Stimulated activated CD4-positive, alpha-beta T cell treated with anti-CD3 and anti-CD28 coated beads, Interleukin-12 subunit alpha, Interleukin-12 subunit beta, amount 100 ng/mL, for 48 hours (primary cell): ENCODE data around the gene MB21D2.
"Not testable (repeated sequence)": the region's sequence is repeated elsewhere in the genome, so short reads cannot be mapped to it uniquely, and the experiment has no call there.

Experiments used
- DNase-seq, 3 donors: peaks; one replicate each; pipeline ENCODE4 v3.0.0-alpha.2; 2020; ENCODE audit warnings: low read depth in 2 of 3, low spot score in 1 of 3

Gene MB21D2

DNA sequence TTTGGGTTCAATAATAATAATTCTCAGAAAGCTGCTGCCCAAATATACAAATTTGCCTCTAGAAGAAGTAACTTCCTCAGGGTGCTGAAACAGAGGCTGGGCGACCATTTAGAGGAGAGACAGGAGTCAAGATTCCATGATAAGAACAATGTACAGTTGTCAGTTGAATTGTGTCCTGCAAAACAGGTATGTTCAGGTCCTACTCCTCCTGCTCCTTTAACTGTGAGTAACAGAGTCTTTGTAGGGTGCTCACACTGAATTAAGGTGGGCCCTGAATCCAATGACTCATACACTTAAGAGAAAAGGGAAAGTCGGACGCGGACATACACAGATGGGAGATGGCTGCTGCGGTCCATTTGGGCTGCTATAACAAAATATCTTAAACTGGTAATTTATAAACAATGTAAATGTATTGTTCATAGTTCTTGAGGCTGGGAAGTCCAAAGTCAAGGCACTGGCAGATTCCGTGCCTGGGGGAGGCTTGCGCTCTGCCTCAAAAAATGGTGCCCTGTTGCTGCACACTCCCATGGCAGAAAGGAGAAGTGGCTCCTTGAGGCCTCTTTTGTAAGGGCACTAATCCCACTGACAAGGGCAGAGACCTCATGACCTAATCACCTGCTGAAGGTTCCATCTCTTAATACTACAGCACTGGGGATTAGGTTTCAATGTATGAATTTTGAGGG, 55.1 kb downstream of the MB21D2 start:
- no peak for DNase-seq

- no peak for DNase-seq
Measured at GRCh38 chr3:192861972-192862371, 55.7 kb downstream of the MB21D2 start.

- DNase-seq = no peak
Measured at GRCh38 chr3:192860454-192860853, 57.2 kb downstream of the MB21D2 start.

- DNase-seq = no peak
Measured at GRCh38 chr3:192858849-192859585, 58.6 kb downstream of the MB21D2 start.

DNA sequence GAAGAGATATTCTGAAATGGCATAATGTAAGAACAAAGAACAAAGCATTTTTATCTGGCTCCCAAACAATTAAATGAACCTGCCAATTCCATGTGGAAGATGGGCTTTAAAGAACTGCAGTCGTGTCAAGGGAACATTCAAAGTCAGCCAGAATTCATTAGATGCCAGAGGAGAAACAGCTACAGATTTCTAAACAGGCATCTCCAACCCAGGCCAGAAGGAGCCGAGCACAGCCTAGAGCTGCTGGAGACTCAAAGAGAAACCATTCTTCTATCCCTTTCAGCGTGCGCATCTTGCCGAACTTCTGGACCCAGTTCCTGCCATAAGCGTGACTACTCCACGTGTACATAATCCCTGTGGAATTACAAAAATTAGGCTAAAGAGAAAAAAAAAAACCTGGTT, 60.4 kb downstream of the MB21D2 start:
- DNase-seq = no peak

GRCh38 chr3:192855434-192855833, 62.2 kb downstream of the MB21D2 start:
- no peak for DNase-seq

DNA sequence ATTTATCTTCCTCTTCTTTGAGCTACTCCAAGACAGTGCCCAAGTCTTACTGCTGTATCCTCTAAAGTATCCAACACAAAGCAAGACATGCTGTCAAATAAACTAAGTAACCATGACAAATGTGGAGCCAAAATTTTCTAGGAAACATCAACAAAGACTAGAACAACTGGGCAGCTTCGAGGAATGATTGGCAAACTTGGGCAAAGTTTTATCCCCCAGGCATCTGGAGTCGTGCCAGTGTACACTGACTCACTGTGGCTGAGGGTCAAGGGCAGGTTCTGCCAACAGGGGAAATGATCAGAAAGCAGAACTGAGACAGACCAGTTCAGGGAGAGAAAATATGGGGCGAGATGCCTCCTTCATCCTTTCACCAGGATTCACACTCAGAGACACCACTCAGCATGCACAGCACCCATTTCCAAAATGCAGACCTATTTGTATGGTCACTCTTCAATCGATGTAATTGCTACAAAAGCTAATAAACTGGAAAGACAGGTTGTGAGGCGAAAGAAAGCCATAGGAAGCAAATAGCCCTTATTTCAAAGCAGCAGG, 65.8 kb downstream of the MB21D2 start:
- no peak for DNase-seq

DNA sequence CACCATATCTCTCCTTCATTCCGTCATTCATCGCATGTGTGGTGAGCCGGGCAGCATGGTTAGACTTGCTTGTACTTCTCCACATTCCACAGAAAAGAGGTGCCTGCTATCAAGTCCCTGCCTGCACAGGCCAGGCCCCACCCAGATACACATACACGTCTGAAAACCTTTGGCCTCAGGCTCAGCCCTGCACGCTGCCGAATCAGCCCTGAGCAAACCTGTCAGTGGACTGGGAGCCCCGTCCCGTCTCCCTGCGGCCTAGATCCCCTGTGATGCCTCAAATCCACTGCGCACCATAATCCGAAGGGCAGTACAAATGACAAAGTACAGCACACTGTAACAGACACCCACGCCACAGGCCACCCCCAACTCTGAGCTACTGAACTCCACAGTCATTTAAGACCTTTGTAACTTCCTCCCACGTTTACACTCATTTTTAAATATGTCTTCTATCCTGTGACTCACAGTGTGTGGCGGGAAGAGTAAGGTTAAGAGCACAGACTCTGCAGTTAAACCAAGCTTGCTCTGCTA, 67.1 kb downstream of the MB21D2 start:
- DNase-seq = peak; percentile 21 to 41 (median 35)

DNA sequence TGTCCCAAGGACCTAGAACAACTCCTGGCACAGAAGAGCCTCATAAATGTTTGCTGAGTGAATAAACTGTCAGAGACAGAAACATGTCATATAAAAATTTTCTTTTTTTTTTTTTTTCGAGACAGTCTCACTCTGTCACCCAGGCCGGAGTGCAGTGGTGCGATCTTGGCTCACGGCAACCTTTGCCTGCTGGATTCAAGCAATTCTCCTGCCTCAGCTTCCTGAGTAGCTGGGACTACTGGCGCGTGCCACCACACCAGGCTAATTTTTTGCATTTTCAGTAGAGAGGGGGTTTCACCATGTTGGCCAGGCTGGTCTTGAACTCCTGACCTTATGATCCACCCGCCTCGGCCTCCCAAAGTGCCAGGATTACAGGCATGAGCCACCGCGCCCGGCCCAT, 67.8 kb downstream of the MB21D2 start:
- not testable (repeated sequence) for DNase-seq

- DNase-seq = no peak
Measured at GRCh38 chr3:192848371-192849233, 69.1 kb downstream of the MB21D2 start.

DNA sequence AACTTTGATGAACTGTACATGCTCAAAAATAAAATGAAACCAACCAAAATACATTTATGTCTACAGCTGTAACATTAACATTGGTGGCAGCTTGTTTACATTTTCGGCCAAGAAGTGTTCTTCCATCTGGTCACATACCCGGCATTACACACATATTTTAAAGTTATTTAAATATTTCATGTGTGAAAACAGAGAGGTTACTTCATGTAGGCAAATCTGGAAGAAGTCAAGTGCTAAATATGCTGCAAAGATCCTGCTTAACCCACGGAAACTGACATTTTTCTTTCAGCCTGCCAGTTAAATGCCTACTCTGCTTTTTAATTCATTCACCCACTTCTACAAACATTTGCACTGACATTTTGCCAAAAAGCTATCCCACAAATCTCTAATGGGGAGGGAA, 69.7 kb downstream of the MB21D2 start:
- no peak for DNase-seq

- DNase-seq = no peak
Measured at GRCh38 chr3:192845526-192845855, 72.2 kb downstream of the MB21D2 start.

GRCh38 chr3:192844836-192845525, 72.7 kb downstream of the MB21D2 start:
- no peak for DNase-seq

- no peak for DNase-seq
Measured at GRCh38 chr3:192844486-192844765, 73.2 kb downstream of the MB21D2 start.

DNA sequence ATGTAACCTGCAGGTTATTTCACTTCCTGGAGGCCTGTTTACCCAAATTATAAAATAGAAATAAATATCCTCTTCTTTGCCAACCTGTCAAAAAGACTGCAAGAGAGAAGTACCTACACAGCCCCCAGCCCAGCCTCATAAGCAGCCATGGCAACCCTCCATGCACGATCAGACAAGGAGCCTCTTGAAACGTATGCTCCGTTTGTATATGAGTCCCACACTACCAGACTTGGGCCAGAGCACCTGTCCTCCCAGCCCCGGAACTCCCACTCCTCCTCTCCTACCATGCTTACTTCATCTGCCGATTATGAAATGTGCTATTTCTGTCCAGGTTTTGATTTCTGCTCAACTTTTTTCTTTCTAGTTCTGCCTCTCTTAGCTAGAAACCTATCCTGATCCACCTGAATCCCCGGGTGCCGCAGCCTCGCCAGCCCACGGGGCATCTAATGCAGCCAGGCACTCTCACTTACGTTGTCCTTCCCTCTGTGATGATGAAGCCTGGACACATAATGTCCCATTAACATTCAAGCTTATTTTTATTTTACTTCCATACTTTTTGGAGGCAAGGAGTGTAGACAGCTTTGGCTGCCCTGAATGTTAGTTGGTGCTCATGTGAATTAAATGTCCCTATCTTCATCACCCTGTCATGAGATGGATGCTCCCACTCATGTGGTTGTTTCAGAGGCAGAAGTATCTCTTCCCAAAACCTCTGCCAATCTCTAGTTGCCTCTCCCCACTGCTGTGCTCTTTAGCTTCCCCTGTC, 73.8 kb downstream of the MB21D2 start:
- DNase-seq = no peak

GRCh38 chr3:192843119-192843518, 74.5 kb downstream of the MB21D2 start:
- no peak for DNase-seq

DNA sequence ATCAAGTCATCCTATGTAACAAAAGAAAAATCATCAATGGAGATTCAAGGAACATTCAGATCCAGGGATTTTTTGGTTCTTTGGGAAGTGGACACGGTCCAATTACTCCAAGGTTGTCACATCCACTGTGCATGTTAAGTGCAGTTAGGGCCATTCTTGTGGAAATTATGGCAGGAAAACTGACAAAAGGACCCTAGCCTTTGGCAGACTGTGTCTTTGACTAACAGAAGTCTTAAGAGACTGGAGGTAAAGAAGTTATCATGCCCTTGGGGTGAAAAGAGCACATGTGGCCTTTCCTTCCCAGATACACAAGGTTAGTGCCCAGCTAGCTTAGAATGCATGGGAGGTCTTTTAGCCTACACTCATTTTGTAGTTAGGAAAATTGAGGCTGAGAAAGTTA, 74.9 kb downstream of the MB21D2 start:
- no peak for DNase-seq

- DNase-seq = no peak
Measured at GRCh38 chr3:192842138-192842537, 75.5 kb downstream of the MB21D2 start.

DNA sequence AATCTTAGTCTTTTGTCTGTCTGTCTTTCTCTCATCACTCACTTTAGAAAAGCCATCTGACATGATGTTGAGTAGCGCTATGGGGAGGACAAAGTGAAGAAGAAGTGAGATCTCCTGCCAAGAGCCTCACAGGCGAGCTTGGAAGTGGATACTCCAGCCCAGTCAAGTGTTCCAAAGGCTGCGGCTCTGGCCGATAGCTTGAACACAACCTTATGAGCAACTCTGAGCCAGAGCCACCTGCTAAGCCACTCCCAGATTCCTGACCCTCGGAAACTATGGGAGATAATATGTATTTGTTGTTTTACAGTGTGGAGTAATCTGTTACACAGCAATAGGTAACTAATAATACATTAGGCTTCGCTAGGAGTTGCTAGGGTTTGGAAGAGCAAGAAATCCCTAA, 76.2 kb downstream of the MB21D2 start:
- DNase-seq = no peak

GRCh38 chr3:192840143-192840836, 77.4 kb downstream of the MB21D2 start:
- no peak for DNase-seq
